ENCODE measurements around the gene KCNG3. TPM values are rescaled to one million over a fixed set of nuclear protein-coding genes. Genes with fewer than 3 reads are reported as not detected.
"Not testable (repeated sequence)": the region's sequence is repeated elsewhere in the genome, so short reads cannot be mapped to it uniquely, and the experiment has no call there.

Gene KCNG3
- total RNA-seq, 1 experiment from 2014 or later, result not detected

GRCh38 chr2:42401773-42402172 is 92.0 kb downstream of the KCNG3 start:
- ChIA-PET CTCF (interaction anchor here (0.9 kb wide), 1 partner anchor 114 kb away, joined by 3 read pairs; no protein-coding TSS in a partner anchor), POLR2A (interaction anchor here (1.5 kb wide), 1 partner anchor 9 kb away, joined by 3 read pairs; no protein-coding TSS in a partner anchor)
- no peak overlapping the region for H3K4me3 Mint-ChIP-seq (ENCODE audit: unreplicated experiment)

DNA sequence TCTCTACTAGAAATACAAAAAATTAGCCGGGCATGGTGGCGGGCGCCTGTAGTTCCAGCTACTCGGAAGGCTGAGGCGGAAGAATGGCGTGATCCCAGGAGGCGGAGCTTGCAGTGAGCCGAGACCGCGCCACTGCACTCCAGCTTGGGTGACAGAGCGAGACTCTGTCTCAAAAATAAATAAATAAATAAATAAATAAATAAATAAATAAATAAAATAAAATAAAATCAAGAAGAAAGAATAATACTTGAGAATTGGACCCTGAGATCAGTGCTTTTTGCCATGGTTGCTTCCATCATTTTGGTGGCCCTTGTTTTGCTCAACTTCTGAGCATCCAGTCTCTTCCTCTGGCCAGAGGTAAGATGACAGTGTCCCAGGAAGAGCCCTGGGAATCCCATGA is 95.7 kb downstream of the KCNG3 start:
- BruUV-seq (replicated peaks); intact Hi-C loops (cut with micrococcal nuclease); CTCF ChIA-PET; DNase-seq (ENCODE audit: unreplicated experiment); H3K9me3 Mint-ChIP-seq (ENCODE audit: unreplicated experiment); H3K4me3 Mint-ChIP-seq (ENCODE audit: unreplicated experiment); POLR2A ChIA-PET; H3K27ac Mint-ChIP-seq (ENCODE audit: low read depth, unreplicated experiment); H3K27me3 Mint-ChIP-seq (ENCODE audit: insufficient read depth, unreplicated experiment); H3K4me1 Mint-ChIP-seq (ENCODE audit: insufficient read depth, unreplicated experiment); H3K36me3 Mint-ChIP-seq (ENCODE audit: insufficient read depth, unreplicated experiment): not testable (repeated sequence)

More at GRCh38 chr2:42401773-42402172, 92.0 kb downstream of the KCNG3 start:
- H3K27ac Mint-ChIP-seq (ENCODE audit: low read depth, unreplicated experiment), result no peak overlapping the region
- DNase-seq (ENCODE audit: unreplicated experiment), result no peak
- H3K4me1 Mint-ChIP-seq (ENCODE audit: insufficient read depth, unreplicated experiment), result no peaks in the 10 kb centered on the region
- no TSS peak for BruUV-seq (replicated peaks)
- H3K36me3 Mint-ChIP-seq (ENCODE audit: insufficient read depth, unreplicated experiment), result no peaks in the 10 kb centered on the region
- intact Hi-C loops (cut with micrococcal nuclease), result no loop called here
- TF ChIP-seq CTCF (IDR thresholded peaks at IDR 0.05; ENCODE audit: unreplicated experiment), result no peak
- H3K9me3 Mint-ChIP-seq (ENCODE audit: unreplicated experiment), result no peaks in the 10 kb centered on the region
- no peaks in the 10 kb centered on the region for H3K27me3 Mint-ChIP-seq (ENCODE audit: insufficient read depth, unreplicated experiment)

DNA sequence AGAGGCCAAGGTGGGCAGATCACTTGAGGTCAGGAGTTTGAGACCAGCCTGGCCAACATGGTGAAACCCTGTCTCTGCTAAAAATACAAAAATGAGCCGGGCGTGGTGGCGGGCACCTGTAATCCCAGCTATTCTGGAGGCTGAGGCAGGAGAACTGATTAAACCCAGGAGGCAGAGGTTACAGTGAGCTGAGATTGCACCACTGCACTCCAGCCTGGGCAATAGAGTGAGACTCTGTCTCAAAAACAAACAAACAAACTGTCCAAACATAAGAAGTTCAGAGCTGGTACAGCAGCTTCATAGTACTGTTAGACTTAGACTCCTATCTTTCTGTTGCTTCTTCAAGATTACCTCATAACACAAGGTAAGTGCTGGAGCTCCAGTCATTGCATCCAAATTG is 100.5 kb downstream of the KCNG3 start:
- POLR2A ChIA-PET; H3K27me3 Mint-ChIP-seq (ENCODE audit: insufficient read depth, unreplicated experiment); BruUV-seq (replicated peaks); H3K4me3 Mint-ChIP-seq (ENCODE audit: unreplicated experiment); H3K4me1 Mint-ChIP-seq (ENCODE audit: insufficient read depth, unreplicated experiment); H3K36me3 Mint-ChIP-seq (ENCODE audit: insufficient read depth, unreplicated experiment); H3K27ac Mint-ChIP-seq (ENCODE audit: low read depth, unreplicated experiment); intact Hi-C loops (cut with micrococcal nuclease); DNase-seq (ENCODE audit: unreplicated experiment); H3K9me3 Mint-ChIP-seq (ENCODE audit: unreplicated experiment): not testable (repeated sequence)
- CTCF ChIA-PET, result interaction anchor here (0.6 to 0.7 kb wide), 3 partner anchors 9 to 54 kb away, joined by 3 to 5 read pairs (median 3); no protein-coding TSS in a partner anchor

DNA sequence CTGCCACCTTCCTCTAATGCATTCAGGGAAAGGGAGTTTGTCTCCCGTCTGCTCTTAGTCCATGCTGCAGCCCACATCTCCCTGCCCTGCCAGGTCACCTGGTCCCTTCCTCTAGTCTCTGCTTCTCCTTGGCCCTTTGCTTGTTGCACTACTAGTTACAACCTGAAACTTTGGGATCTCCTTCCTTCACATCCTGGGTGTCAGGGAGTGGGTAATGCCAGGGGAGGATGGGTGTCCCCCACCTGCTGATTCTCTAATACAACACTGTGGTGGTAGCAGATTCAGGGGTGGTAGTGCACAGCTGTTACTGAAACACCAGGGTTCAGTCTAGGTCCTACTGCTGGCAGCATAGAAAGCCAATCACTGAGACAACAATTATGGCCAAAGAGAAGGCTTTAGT is 101.6 kb downstream of the KCNG3 start:
- ChIA-PET POLR2A (interaction anchor here (0.6 kb wide), 1 partner anchor 32 kb away, joined by 3 read pairs; no protein-coding TSS in a partner anchor), CTCF (no interaction called here)
- Mint-ChIP-seq H3K9me3 (ENCODE audit: unreplicated experiment) (no peaks in the 10 kb centered on the region), H3K4me1 (ENCODE audit: insufficient read depth, unreplicated experiment) (no peaks in the 10 kb centered on the region), H3K36me3 (ENCODE audit: insufficient read depth, unreplicated experiment) (no peaks in the 10 kb centered on the region), H3K27ac (ENCODE audit: low read depth, unreplicated experiment) (no peak overlapping the region), H3K27me3 (ENCODE audit: insufficient read depth, unreplicated experiment) (no peaks in the 10 kb centered on the region), H3K4me3 (ENCODE audit: unreplicated experiment) (no peak overlapping the region)
- no peak for TF ChIP-seq CTCF (IDR thresholded peaks at IDR 0.05; ENCODE audit: unreplicated experiment)
- no peak for DNase-seq (ENCODE audit: unreplicated experiment)
- intact Hi-C loops (cut with micrococcal nuclease), result no loop called here
- no TSS peak for BruUV-seq (replicated peaks)

Other genes starting within 250 kb of the KCNG3 start
- gene COX7A2L, start 132.8 kb downstream of the KCNG3 start, total RNA-seq (2022), result 190 and 249 TPM in 2 replicates
- 41.4 and 43.8 TPM in 2 replicates for gene MTA3, start 74.7 kb upstream of the KCNG3 start, total RNA-seq (2022)